ENCODE data around the gene CYB5D1. TPM values are rescaled to one million over a fixed set of nuclear protein-coding genes. Genes with fewer than 3 reads are reported as not detected.

CYB5D1 gene
- total RNA-seq, 4 donors from 2014 or later, result 12.0 to 18.7 (median 13.7) TPM

DNA sequence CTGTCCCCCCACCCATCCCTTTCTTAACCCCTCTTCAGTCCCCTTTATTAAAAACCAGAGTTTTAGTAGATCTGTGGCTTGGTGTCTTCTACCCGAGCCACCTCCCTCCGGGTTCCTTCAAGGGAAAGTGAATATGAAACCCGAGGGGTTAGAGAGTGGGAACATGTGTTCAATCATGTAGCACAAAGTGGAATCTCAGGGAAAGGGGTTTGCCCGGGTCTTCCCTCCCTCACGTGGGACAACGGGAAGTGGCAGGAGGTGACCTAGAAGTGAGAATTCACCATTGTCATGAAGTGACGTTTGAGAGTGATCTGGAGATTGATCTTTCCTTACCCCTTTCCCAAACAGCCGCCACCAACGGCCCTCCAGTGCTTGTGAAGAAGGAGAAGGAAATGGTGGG lies 53.3 kb downstream of the CYB5D1 start:
- Histone ChIP-seq H3K9me3 (no peaks in the 10 kb centered on the region), H3K4me3 (no peak overlapping the region), H3K36me3 (peaks cover 0 to 64% of the 10 kb centered on the region in 2 donors), H3K4me1 (peaks cover 0 to 21% (median 8%) of the 10 kb centered on the region in 3 donors), H3K27ac (no peak overlapping the region), H3K27me3 (no peaks in the 10 kb centered on the region)
- 77 to 80% methylated on average over 1 to 4 of the region's 9 CpGs for WGBS, 2 donors (ENCODE audit: low coverage in 1 of 2)
- ATAC-seq, result no peak
- no peak for TF ChIP-seq POLR2A (IDR thresholded peaks at IDR 0.05)
- TF ChIP-seq POLR2AphosphoS5 (IDR thresholded peaks at IDR 0.05), result no peak
- TF ChIP-seq, protein P1, sequence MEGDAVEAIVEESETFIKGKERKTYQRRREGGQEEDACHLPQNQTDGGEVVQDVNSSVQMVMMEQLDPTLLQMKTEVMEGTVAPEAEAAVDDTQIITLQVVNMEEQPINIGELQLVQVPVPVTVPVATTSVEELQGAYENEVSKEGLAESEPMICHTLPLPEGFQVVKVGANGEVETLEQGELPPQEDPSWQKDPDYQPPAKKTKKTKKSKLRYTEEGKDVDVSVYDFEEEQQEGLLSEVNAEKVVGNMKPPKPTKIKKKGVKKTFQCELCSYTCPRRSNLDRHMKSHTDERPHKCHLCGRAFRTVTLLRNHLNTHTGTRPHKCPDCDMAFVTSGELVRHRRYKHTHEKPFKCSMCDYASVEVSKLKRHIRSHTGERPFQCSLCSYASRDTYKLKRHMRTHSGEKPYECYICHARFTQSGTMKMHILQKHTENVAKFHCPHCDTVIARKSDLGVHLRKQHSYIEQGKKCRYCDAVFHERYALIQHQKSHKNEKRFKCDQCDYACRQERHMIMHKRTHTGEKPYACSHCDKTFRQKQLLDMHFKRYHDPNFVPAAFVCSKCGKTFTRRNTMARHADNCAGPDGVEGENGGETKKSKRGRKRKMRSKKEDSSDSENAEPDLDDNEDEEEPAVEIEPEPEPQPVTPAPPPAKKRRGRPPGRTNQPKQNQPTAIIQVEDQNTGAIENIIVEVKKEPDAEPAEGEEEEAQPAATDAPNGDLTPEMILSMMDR (IDR thresholded peaks at IDR 0.05), result no peak
- TF ChIP-seq EP300 (IDR thresholded peaks at IDR 0.05), result no peak

Small RNA genes lying within 50 kb of the gene (small RNA-seq; reads per million reads assigned to genes)
- gene SCARNA21, result 0 to 2.1 (median 0.69) reads per million in 4 donors

Other genes with a start within 250 kb of the CYB5D1 start
- 10 to 100 TPM; 39.3 to 54.6 (median 47.4) TPM for gene FXR2, start 243.1 kb upstream of the CYB5D1 start, total RNA-seq
- gene SAT2, start 230.2 kb upstream of the CYB5D1 start, total RNA-seq, result 10 to 100 TPM; 50.6 to 72.3 (median 62.3) TPM
- gene SHBG, start 227.9 kb upstream of the CYB5D1 start, total RNA-seq, result 1 to 10 TPM in 1 of 4 donors, under 1 TPM in 1, not detected in 2; 0.40 to 3.0 TPM
- 1 to 10 TPM in 3 of 4 donors, under 1 TPM in 1; 0.77 to 3.6 (median 2.3) TPM for gene ATP1B2, start 207.1 kb upstream of the CYB5D1 start, total RNA-seq
- gene TP53, start 170.5 kb upstream of the CYB5D1 start, total RNA-seq, result 10 to 100 TPM; 14.7 to 16.3 (median 15.6) TPM
- 1 to 10 TPM; 2.8 to 4.7 (median 3.9) TPM for gene WRAP53, start 169.5 kb upstream of the CYB5D1 start, total RNA-seq
- gene EFNB3, start 152.8 kb upstream of the CYB5D1 start, total RNA-seq, result under 1 TPM in 2 of 4 donors, not detected in 2; 0.27 to 0.52 TPM
- gene DNAH2, start 140.3 kb upstream of the CYB5D1 start, total RNA-seq, result under 1 TPM in 2 of 4 donors, not detected in 2; 0.08 to 0.31 TPM
- 10 to 100 TPM in 3 of 4 donors, 1 to 10 TPM in 1; 5.7 to 16.2 (median 15.6) TPM for gene KDM6B, start 23.8 kb upstream of the CYB5D1 start, total RNA-seq
- 10 to 100 TPM in 3 of 4 donors, 1 to 10 TPM in 1; 6.5 to 41.6 (median 29.6) TPM for gene TMEM88, start 2.9 kb upstream of the CYB5D1 start, total RNA-seq
- gene NAA38, start 444 bp upstream of the CYB5D1 start, total RNA-seq, result 10 to 100 TPM; 60.5 to 84.7 (median 69.8) TPM
- 100 to 1,000 TPM in 3 of 4 donors, 10 to 100 TPM in 1; 56.7 to 134 (median 120) TPM for gene CHD3, start 30.8 kb downstream of the CYB5D1 start, total RNA-seq
- 1 to 10 TPM; 1.6 to 5.4 (median 2.1) TPM for gene RNF227, start 58.3 kb downstream of the CYB5D1 start, total RNA-seq
- 1 to 10 TPM in 1 of 4 donors, under 1 TPM in 1, not detected in 2; 0.58 to 1.3 TPM for gene KCNAB3, start 71.9 kb downstream of the CYB5D1 start, total RNA-seq
- gene TRAPPC1, start 73.9 kb downstream of the CYB5D1 start, total RNA-seq, result 10 to 100 TPM; 20.9 to 44.2 (median 29.0) TPM
- 10 to 100 TPM; 15.6 to 31.8 (median 18.2) TPM for gene CNTROB, start 74.2 kb downstream of the CYB5D1 start, total RNA-seq
- gene GUCY2D, start 144.6 kb downstream of the CYB5D1 start, total RNA-seq, result not detected
- gene ALOX15B, start 181.1 kb downstream of the CYB5D1 start, total RNA-seq, result 1 to 10 TPM in 3 of 4 donors, under 1 TPM in 1; 0.69 to 5.6 (median 2.8) TPM
- under 1 TPM in 1 of 4 donors, not detected in 3; 0.17 TPM for gene ALOX12B, start 229.7 kb downstream of the CYB5D1 start, total RNA-seq

Measured in gastroesophageal sphincter (tissue), 4 donors.